ENCODE data around the gene CCDC201.

CCDC201 gene

GRCh38 chr7:45893996-45894664 lies 21.2 kb upstream of the CCDC201 start:
- Histone ChIP-seq H3K36me3 (ENCODE audit: control insufficient read depth, insufficient read depth, low read length) (no peaks in the 10 kb centered on the region), H3K9me3 (ENCODE audit: control insufficient read depth, low read length) (no peaks in the 10 kb centered on the region), H3K27me3 (ENCODE audit: control insufficient read depth, insufficient read depth, low read length, poor library complexity, severe bottlenecking) (peaks cover 19% of the 10 kb centered on the region), H3K4me3 (ENCODE audit: insufficient read depth, low read depth, low read length) (no peak overlapping the region), H3K27ac (ENCODE audit: insufficient read depth, low read depth, low read length, poor library complexity, severe bottlenecking) (no peak overlapping the region), H3K4me1 (ENCODE audit: control insufficient read depth, insufficient read depth, low read length) (no peaks in the 10 kb centered on the region)
- WGBS, 2 experiments: 81 to 90% methylated on average over 4 of the region's 4 CpGs

GRCh38 chr7:45893374-45893995 lies 20.6 kb upstream of the CCDC201 start:
- Histone ChIP-seq H3K27me3 (ENCODE audit: control insufficient read depth, insufficient read depth, low read length, poor library complexity, severe bottlenecking) (peaks cover 26% of the 10 kb centered on the region), H3K4me3 (ENCODE audit: insufficient read depth, low read depth, low read length) (no peak overlapping the region), H3K4me1 (ENCODE audit: control insufficient read depth, insufficient read depth, low read length) (no peaks in the 10 kb centered on the region), H3K9me3 (ENCODE audit: control insufficient read depth, low read length) (no peaks in the 10 kb centered on the region), H3K36me3 (ENCODE audit: control insufficient read depth, insufficient read depth, low read length) (no peaks in the 10 kb centered on the region), H3K27ac (ENCODE audit: insufficient read depth, low read depth, low read length, poor library complexity, severe bottlenecking) (no peak overlapping the region)
- 94 to 96% methylated on average over 4 to 5 of the region's 5 CpGs for WGBS, 2 experiments

GRCh38 chr7:45892407-45893035 lies 19.6 kb upstream of the CCDC201 start:
- H3K27ac ChIP-seq (ENCODE audit: insufficient read depth, low read depth, low read length, poor library complexity, severe bottlenecking): no peak overlapping the region
- no peak overlapping the region for H3K4me3 ChIP-seq (ENCODE audit: insufficient read depth, low read depth, low read length)
- H3K36me3 ChIP-seq (ENCODE audit: control insufficient read depth, insufficient read depth, low read length): no peaks in the 10 kb centered on the region
- WGBS, 2 experiments: 79 to 83% methylated on average over 6 of the region's 6 CpGs
- peaks cover 35% of the 10 kb centered on the region for H3K27me3 ChIP-seq (ENCODE audit: control insufficient read depth, insufficient read depth, low read length, poor library complexity, severe bottlenecking)
- H3K4me1 ChIP-seq (ENCODE audit: control insufficient read depth, insufficient read depth, low read length): peaks cover 6% of the 10 kb centered on the region
- no peaks in the 10 kb centered on the region for H3K9me3 ChIP-seq (ENCODE audit: control insufficient read depth, low read length)

- Histone ChIP-seq H3K4me1 (ENCODE audit: control insufficient read depth, insufficient read depth, low read length) (peaks cover 6% of the 10 kb centered on the region), H3K27me3 (ENCODE audit: control insufficient read depth, insufficient read depth, low read length, poor library complexity, severe bottlenecking) (peaks cover 43% of the 10 kb centered on the region), H3K9me3 (ENCODE audit: control insufficient read depth, low read length) (no peaks in the 10 kb centered on the region), H3K36me3 (ENCODE audit: control insufficient read depth, insufficient read depth, low read length) (no peaks in the 10 kb centered on the region), H3K4me3 (ENCODE audit: insufficient read depth, low read depth, low read length) (no peak overlapping the region), H3K27ac (ENCODE audit: insufficient read depth, low read depth, low read length, poor library complexity, severe bottlenecking) (no peak overlapping the region)
- WGBS, 2 experiments: 80 to 85% methylated on average over 10 of the region's 10 CpGs
Observed at GRCh38 chr7:45891462-45892402, 18.9 kb upstream of the CCDC201 start.

GRCh38 chr7:45890902-45891461 lies 18.1 kb upstream of the CCDC201 start:
- peaks cover 6% of the 10 kb centered on the region for H3K4me1 ChIP-seq (ENCODE audit: control insufficient read depth, insufficient read depth, low read length)
- no peaks in the 10 kb centered on the region for H3K36me3 ChIP-seq (ENCODE audit: control insufficient read depth, insufficient read depth, low read length)
- H3K27me3 ChIP-seq (ENCODE audit: control insufficient read depth, insufficient read depth, low read length, poor library complexity, severe bottlenecking): peaks cover 46% of the 10 kb centered on the region
- no peaks in the 10 kb centered on the region for H3K9me3 ChIP-seq (ENCODE audit: control insufficient read depth, low read length)
- WGBS, 2 experiments: 91 to 95% methylated on average over 2 to 3 of the region's 6 CpGs
- no peak overlapping the region for H3K27ac ChIP-seq (ENCODE audit: insufficient read depth, low read depth, low read length, poor library complexity, severe bottlenecking)
- no peak overlapping the region for H3K4me3 ChIP-seq (ENCODE audit: insufficient read depth, low read depth, low read length)

GRCh38 chr7:45890125-45890901 lies 17.4 kb upstream of the CCDC201 start:
- Histone ChIP-seq H3K9me3 (ENCODE audit: control insufficient read depth, low read length) (no peaks in the 10 kb centered on the region), H3K27me3 (ENCODE audit: control insufficient read depth, insufficient read depth, low read length, poor library complexity, severe bottlenecking) (peaks cover 46% of the 10 kb centered on the region), H3K4me3 (ENCODE audit: insufficient read depth, low read depth, low read length) (no peak overlapping the region), H3K36me3 (ENCODE audit: control insufficient read depth, insufficient read depth, low read length) (no peaks in the 10 kb centered on the region), H3K4me1 (ENCODE audit: control insufficient read depth, insufficient read depth, low read length) (peaks cover 6% of the 10 kb centered on the region), H3K27ac (ENCODE audit: insufficient read depth, low read depth, low read length, poor library complexity, severe bottlenecking) (no peak overlapping the region)
- WGBS, 2 experiments: 87 to 89% methylated on average over 8 of the region's 8 CpGs

GRCh38 chr7:45889367-45890067 lies 16.6 kb upstream of the CCDC201 start:
- Histone ChIP-seq H3K36me3 (ENCODE audit: control insufficient read depth, insufficient read depth, low read length) (no peaks in the 10 kb centered on the region), H3K27ac (ENCODE audit: insufficient read depth, low read depth, low read length, poor library complexity, severe bottlenecking) (no peak overlapping the region), H3K9me3 (ENCODE audit: control insufficient read depth, low read length) (no peaks in the 10 kb centered on the region), H3K27me3 (ENCODE audit: control insufficient read depth, insufficient read depth, low read length, poor library complexity, severe bottlenecking) (peaks cover 46% of the 10 kb centered on the region), H3K4me3 (ENCODE audit: insufficient read depth, low read depth, low read length) (no peak overlapping the region), H3K4me1 (ENCODE audit: control insufficient read depth, insufficient read depth, low read length) (peaks cover 6% of the 10 kb centered on the region)
- WGBS, 2 experiments: 45 to 56% methylated on average over 8 of the region's 8 CpGs

- Histone ChIP-seq H3K9me3 (ENCODE audit: control insufficient read depth, low read length) (no peaks in the 10 kb centered on the region), H3K36me3 (ENCODE audit: control insufficient read depth, insufficient read depth, low read length) (no peaks in the 10 kb centered on the region), H3K27ac (ENCODE audit: insufficient read depth, low read depth, low read length, poor library complexity, severe bottlenecking) (no peak overlapping the region), H3K4me3 (ENCODE audit: insufficient read depth, low read depth, low read length) (peak overlapping the region; percentile 27), H3K4me1 (ENCODE audit: control insufficient read depth, insufficient read depth, low read length) (peaks cover 6% of the 10 kb centered on the region), H3K27me3 (ENCODE audit: control insufficient read depth, insufficient read depth, low read length, poor library complexity, severe bottlenecking) (peaks cover 46% of the 10 kb centered on the region)
- 10% methylated on average over 11 to 14 of the region's 14 CpGs for WGBS, 2 experiments
Observed at GRCh38 chr7:45888993-45889366, 16.1 kb upstream of the CCDC201 start.
